ENCODE measurements around the gene BCL2L2. TPM values are rescaled to one million over a fixed set of nuclear protein-coding genes. Genes with fewer than 3 reads are reported as not detected.

The BCL2L2 gene
- total and polyA plus RNA-seq, 2 donors from 2014 or later, result 35.6 to 43.6 TPM

- no peak overlapping the region for H3K27ac ChIP-seq (ENCODE audit: low read depth in 2 of 2, low read length in 2 of 2)
- DNase-seq (no peak), FAIRE-seq (no peak)
- no peak for TF ChIP-seq CTCF (IDR thresholded peaks at IDR 0.05; ENCODE audit: borderline replicate concordance, extremely low read depth, insufficient read depth)
- H3K27me3 ChIP-seq (ENCODE audit: control insufficient read depth, insufficient read depth, low read length), result no peaks in the 10 kb centered on the region
- no peaks in the 10 kb centered on the region for H3K9me3 ChIP-seq (ENCODE audit: control insufficient read depth in 2 of 3, insufficient read depth in 1 of 3, low read length in 3 of 3)
- H3K4me3 ChIP-seq (ENCODE audit: low read length in 3 of 3), result no peak overlapping the region
- no peak overlapping the region for H3K9ac ChIP-seq (ENCODE audit: low read length in 3 of 3)
- intact Hi-C loops (cut with DNase I), result no loop called here
- H3K4me1 ChIP-seq (ENCODE audit: control insufficient read depth in 2 of 3, insufficient read depth in 2 of 3, low read depth in 1 of 3, low read length in 3 of 3), result peaks cover 0 to 10% (median 8%) of the 10 kb centered on the region in 3 donors
- peaks cover 0 to 6% (median 0%) of the 10 kb centered on the region in 3 donors for H3K36me3 ChIP-seq (ENCODE audit: control insufficient read depth in 2 of 3, insufficient read depth in 3 of 3, low read length in 3 of 3)
Observed at GRCh38 chr14:23281247-23281646, 25.4 kb upstream of the BCL2L2 start.

- Histone ChIP-seq H3K4me3 (ENCODE audit: low read length in 3 of 3) (peak overlapping the region; percentile 77 to 98 (median 91)), H3K4me1 (ENCODE audit: control insufficient read depth in 2 of 3, insufficient read depth in 2 of 3, low read depth in 1 of 3, low read length in 3 of 3) (peaks cover 2 to 16% (median 10%) of the 10 kb centered on the region in 3 donors), H3K27ac (ENCODE audit: low read depth in 2 of 2, low read length in 2 of 2) (peak overlapping the region; percentile 92 to 97), H3K9me3 (ENCODE audit: control insufficient read depth in 2 of 3, insufficient read depth in 1 of 3, low read length in 3 of 3) (no peaks in the 10 kb centered on the region), H3K9ac (ENCODE audit: low read length in 3 of 3) (peak overlapping the region; percentile 63 to 99 (median 86)), H3K36me3 (ENCODE audit: control insufficient read depth in 2 of 3, insufficient read depth in 3 of 3, low read length in 3 of 3) (peaks cover 0 to 2% (median 0%) of the 10 kb centered on the region in 3 donors), H3K27me3 (ENCODE audit: control insufficient read depth, insufficient read depth, low read length) (no peaks in the 10 kb centered on the region)
- DNase-seq (peak in 1 of 5 donors; percentile 1), FAIRE-seq (no peak)
- intact Hi-C loops (cut with DNase I), result no loop called here
- TF ChIP-seq CTCF (IDR thresholded peaks at IDR 0.05; ENCODE audit: borderline replicate concordance, extremely low read depth, insufficient read depth), result no peak
Observed at GRCh38 chr14:23284654-23285529, 21.7 kb upstream of the BCL2L2 start.

GRCh38 chr14:23285530-23286019 is 21.1 kb upstream of the BCL2L2 start:
- Histone ChIP-seq H3K4me3 (ENCODE audit: low read length in 3 of 3) (peak overlapping the region; percentile 77 to 98 (median 91)), H3K9ac (ENCODE audit: low read length in 3 of 3) (peak overlapping the region; percentile 63 to 99 (median 86)), H3K27ac (ENCODE audit: low read depth in 2 of 2, low read length in 2 of 2) (peak overlapping the region; percentile 92 to 97), H3K9me3 (ENCODE audit: control insufficient read depth in 2 of 3, insufficient read depth in 1 of 3, low read length in 3 of 3) (no peaks in the 10 kb centered on the region), H3K4me1 (ENCODE audit: control insufficient read depth in 2 of 3, insufficient read depth in 2 of 3, low read depth in 1 of 3, low read length in 3 of 3) (peaks cover 2 to 16% (median 5%) of the 10 kb centered on the region in 3 donors), H3K36me3 (ENCODE audit: control insufficient read depth in 2 of 3, insufficient read depth in 3 of 3, low read length in 3 of 3) (peaks cover 0 to 2% (median 0%) of the 10 kb centered on the region in 3 donors), H3K27me3 (ENCODE audit: control insufficient read depth, insufficient read depth, low read length) (no peaks in the 10 kb centered on the region)
- no peak for TF ChIP-seq CTCF (IDR thresholded peaks at IDR 0.05; ENCODE audit: borderline replicate concordance, extremely low read depth, insufficient read depth)
- FAIRE-seq, result no peak
- DNase-seq, result no peak
- intact Hi-C loops (cut with DNase I), result no loop called here
